Activated CD8-positive, alpha-beta memory T cell treated with anti-CD3 and anti-CD28 coated beads for 24 hours (primary cell): ENCODE measurements around the gene PTGFRN.

Experiments
- DNase-seq: peaks from one replicate; pipeline ENCODE4 v3.0.0-alpha.2; 2020

The PTGFRN gene

DNA sequence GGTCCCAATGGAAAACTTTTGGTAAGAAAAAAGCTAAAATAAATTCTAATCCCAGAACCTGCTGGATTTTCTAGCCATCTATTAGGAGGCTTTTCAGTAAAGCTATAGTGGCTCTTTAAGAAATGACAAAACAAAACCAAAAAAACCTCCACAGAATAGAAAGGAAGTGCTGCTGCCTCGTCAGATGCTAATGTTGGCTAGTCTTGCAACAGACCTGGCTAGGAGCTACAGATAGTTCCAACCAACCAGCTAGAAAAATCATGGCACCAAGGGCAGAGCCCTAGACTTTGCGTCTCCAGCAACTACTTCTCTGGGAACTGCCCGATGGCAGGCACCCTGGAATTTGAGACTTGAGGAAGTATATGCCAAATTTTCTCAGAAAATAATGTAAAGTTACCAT lies 99.4 kb downstream of the PTGFRN start:
- DNase-seq: no peak

DNA sequence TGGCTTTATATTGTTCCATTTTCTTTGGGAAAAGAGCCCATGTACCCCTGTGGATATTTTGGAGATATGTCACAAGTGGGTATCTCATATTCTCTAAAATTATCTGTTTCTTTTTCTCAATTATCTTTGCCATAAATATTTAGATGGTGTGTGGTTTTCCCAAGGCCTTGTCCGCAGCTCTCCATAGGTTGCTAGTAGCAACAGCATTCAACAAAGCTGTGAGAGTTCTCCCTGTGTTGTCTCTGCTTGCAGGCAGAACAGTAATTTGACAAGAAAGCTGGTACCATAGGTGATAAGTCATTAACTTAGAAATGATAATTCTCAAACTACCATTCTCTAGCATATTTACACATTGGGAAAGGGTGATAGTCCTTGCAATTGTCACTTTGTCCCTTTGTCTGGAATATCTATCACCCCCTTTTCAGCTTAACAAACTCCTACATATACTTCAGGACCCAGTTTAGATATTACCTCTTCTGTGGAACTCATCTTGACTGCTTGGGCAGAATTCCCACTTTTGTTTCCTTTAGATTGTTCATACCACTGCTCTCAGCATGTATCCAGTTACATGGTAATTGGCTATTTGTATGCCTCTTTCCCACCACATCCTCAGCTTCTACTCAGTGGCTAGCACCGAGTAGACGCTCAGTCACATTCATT lies 100.7 kb downstream of the PTGFRN start:
- no peak for DNase-seq

DNA sequence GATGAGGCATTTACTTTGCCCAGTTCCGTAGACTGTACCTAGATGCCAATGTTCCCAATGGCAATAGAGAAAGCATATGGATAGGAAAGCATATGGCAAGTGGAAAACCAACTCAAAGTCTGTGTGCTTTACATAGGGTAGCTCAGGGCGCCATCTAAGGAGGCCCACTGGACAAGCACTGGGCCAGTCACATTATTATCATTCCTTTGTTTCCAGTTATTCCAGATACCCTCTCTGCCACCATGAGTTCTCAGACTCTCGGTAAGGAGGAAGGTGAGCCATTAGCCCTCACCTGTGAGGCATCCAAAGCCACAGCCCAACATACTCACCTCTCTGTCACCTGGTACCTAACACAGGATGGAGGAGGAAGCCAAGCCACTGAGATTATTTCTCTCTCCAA lies 101.6 kb downstream of the PTGFRN start:
- no peak for DNase-seq

DNA sequence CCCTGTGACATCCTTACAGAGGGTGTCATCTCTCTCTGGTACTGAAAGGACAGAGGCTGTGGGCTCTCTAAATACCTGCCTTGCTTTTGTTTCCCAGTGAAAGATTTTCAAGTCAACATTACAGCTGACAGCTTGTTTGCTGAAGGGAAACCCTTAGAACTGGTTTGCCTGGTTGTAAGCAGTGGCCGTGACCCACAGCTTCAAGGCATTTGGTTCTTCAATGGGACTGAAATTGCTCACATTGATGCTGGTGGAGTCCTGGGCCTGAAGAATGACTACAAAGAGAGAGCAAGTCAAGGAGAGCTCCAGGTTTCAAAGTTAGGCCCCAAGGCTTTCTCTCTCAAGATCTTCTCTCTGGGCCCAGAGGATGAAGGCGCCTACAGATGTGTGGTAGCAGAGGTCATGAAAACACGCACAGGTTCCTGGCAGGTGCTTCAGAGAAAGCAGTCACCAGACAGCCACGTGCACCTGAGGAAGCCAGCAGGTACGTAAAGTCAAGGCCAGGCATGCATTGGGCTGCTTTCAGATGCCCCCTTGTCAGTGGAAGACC lies 103.7 kb downstream of the PTGFRN start:
- no peak for DNase-seq

DNA sequence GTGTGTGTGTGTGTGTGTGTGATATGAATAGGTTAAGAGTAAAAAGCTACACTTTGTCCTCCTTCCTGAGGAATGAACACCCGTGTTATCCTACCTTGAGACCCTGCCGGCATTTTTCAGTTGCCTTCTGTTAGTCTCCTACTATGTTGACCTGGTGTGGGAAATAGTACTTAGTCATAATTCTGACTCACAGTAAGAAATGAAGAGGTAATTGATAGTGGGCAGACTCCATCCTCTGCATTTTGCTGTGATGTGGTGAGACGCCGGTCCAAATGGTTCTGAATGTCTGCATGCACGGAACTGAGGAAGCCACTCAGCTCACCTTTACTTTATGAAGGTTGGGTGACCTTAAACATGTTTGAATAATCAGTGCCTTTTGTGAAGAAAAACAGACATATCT lies 104.5 kb downstream of the PTGFRN start:
- no peak for DNase-seq

DNA sequence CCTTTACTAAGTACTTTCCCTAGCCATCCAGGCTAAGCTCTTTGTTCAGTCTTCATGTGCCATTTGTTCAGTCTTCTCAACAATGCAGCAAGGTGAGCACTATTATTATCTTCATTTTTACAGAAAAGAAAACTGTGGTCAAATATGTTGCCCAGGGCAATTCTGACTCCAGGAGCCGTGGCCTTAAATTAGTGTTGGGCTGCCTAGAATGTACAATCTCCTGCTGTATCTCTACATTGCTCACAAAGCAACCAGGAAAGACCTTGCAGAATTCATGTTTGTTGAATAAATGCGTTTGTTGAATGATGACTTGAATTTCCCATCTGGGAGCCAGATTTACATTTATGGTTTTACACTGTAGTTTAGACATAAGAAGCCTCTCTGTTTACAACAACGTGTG lies 106.0 kb downstream of the PTGFRN start:
- DNase-seq: no peak

DNA sequence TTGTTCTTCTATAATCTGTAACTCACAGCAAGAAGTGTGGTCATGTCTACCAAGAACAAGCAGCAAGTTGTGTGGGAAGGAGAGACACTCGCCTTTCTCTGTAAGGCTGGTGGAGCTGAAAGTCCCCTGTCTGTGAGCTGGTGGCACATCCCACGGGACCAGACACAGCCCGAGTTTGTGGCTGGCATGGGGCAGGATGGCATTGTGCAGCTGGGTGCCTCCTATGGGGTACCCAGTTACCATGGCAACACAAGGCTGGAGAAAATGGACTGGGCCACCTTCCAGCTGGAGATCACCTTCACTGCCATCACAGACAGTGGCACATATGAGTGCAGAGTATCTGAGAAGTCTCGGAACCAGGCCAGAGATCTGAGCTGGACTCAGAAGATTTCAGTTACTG lies 107.3 kb downstream of the PTGFRN start:
- DNase-seq: no peak

DNA sequence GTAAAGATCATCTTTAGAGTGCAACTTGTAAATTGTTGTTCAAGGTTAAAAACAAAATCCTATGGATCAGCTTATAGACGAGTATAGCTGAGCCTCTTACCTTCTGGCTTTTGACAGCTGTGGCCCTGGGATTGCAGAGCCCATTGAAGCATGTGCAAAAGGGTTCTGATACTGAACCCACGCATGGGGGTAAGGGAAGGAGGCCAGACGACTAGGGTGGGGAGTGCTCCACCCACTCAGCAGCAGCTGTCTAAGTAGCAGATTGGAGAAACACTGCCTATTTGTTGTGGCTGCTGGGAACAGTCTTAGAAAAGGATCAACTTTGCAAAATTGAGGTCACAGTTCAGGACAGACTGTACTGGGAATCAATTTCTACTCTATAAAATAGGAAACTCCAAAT lies 107.9 kb downstream of the PTGFRN start:
- DNase-seq: no peak

DNA sequence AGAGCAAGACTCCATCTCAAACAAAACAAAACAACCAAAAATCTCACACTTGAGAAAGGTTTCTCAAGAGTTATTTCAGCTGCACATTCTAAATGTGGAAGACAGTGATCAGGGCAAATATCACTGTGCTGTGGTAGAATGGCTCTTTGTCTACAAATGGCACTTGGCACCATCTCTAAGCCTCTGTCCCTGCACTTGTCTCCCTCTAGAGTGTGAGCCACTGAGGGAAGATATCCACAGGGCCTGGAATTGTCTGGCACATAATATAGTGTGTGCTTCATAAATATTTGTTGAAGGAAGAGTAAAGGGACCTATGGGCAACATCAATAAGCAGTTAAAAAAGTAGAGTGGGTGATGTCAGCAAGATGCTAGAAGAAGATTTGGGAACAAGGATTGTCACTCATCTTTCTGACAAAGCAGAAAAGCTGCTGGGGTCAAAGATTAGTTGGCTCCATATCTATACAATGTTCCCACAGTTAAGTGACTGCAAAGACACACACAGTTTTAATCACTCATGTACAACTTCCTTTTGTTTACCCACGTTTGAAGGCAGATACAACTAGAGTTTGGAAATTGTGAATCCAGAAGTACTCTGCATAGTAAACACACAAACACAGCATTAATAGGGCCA lies 110.9 kb downstream of the PTGFRN start:
- DNase-seq: no peak

DNA sequence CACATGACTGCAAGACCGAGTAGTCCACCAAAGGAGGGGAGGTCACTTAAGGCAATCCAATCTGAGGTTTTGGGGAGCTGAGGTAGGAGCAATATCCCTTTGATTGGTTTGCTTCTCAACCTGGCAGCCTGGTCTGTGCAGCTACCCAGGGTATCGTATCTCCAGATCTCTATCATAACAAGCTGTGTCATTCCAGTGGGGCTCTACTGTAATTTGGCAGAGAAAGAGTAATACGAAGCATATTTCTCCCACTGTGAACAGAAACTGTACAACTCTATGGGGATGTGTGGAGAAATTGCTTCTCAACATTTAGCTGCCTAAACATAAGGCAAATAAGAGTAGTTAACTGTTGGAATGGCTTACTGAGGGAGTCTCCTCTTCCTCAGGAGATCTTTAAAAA lies 112.4 kb downstream of the PTGFRN start:
- DNase-seq: no peak

DNA sequence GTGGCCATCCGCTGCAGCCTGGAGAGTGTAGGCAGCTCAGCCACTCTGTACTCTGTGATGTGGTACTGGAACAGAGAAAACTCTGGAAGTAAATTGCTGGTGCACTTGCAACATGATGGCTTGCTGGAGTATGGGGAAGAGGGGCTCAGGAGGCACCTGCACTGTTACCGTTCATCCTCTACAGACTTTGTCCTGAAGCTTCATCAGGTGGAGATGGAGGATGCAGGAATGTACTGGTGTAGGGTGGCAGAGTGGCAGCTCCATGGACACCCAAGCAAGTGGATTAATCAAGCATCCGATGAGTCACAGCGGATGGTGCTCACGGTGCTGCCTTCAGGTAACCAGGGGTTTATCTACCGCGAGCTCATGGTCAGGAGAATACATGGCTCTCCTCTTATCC lies 115.9 kb downstream of the PTGFRN start:
- no peak for DNase-seq

DNA sequence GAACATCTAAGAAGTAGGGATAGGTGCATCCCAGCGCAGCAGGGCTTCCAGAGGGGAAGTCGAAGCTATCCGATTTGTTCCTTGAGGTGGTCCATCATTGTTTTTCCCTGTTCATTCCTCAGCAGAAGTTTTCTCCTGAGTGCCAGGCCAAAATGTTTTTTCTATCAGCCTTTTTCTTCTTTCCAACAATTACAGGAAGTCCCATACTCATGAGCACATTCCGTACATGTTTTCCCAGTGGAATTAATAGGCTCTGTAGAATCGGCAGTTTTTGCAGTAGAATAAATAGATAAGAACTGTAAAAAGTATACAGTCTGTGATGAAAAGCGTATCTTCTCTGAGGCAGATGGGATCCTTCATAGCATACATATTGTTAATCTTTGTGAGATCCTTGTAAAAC lies 116.6 kb downstream of the PTGFRN start:
- no peak for DNase-seq

DNA sequence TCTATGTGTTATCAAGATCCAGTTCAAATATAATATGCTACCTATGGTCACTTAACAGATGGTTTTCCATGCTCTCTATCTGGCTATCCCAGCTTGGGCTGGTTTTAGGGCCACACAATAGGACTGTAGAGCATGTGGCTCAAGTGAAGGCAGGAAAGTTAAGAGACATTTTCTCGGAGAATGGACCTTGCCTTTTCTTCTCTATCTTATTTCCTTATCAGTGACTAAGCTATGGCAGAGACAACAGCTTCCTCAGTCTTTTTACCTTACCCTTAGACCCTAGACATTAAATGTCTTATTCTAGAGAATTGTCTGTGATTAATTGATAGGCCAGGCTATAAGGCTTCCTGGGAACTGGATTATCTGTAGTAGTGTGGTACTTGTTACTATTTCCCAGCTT lies 120.0 kb downstream of the PTGFRN start:
- DNase-seq: no peak

DNA sequence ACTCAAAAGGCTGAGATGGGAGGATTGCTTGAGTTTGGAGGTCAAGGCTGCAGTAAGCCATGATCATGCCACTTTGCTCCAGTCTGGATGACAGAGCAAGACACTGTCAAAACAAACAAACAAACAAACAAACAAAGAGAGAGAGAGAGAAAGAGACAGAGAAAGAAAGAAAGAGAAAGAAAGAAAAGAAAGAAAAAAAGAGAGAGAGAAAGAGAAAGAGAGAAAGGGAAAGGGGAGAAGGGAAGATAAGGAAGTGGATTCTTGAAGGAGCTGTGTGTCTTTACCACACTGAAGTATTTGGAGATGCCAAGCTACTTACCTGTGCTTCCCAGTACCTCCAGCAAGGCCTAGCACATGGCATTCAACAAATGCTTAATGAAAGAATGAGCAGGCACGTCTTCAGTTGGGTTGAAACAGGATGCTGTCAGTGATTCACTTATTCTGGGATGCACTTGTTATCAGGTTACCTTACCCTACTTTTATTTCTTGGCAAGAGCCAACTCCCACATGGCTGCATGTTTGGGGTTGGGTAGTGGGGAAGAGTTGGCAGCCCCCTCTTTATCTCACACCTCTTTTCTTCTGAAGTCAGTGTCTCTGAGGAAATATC lies 120.7 kb downstream of the PTGFRN start:
- no peak for DNase-seq

DNA sequence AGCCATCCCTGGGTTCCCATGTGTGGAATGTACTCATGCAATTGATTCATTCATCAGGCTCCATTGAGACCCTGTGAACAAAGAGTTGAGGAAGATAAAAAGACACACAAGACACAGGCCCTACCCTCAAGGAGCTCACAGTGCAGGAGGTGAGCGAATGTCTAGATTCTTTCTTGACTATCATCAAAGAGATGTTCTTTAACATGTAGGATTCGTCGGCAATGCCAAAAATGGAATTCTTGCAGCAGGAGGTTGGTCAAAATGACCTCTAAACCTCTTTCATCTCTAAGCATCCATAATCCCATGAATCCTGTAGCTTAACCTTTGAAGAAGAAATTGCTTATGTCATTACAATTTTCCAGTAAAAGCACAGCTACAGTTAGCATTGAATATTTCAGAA lies 122.5 kb downstream of the PTGFRN start:
- DNase-seq: no peak

DNA sequence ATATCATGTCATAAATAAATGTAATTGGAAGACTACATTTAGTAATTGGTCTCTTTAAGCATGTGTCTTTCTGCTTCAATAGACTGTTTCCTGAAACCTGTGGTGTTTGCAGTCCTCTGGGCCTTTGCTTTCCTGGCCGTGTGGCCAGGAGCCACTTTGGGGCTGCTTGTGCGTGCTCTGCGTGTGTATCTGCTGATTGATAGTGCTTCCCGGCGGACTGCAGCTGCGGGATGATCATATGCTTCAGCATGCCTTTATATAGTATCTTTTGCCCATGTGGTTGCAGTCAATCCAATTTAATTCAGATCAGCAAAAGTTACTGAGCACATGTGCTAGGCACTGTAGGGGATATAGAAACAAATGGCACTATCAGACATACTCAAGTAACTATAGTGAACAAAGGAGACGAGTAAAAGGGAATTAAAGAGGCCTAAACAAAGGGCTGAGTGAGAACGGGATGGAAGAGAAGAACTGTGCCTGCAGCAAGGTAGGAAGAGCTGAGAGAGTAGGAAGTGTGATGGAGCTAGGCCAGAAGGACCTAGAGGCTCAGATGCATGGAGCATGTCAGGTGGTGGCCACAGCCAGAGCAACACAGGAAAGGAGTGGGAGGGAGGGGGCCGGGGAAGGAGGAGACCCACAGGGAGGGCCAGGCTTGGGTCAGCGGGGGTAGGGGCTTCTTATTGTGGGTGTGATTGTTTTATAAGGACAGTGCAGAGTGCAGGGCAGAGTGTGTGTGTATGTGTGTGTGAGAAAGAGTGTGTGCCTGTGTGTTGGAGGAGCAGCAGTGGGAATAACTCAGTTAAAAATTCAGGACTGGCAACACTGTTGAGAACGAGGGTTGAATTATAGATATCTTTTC lies 123.2 kb downstream of the PTGFRN start:
- DNase-seq: no peak

DNA sequence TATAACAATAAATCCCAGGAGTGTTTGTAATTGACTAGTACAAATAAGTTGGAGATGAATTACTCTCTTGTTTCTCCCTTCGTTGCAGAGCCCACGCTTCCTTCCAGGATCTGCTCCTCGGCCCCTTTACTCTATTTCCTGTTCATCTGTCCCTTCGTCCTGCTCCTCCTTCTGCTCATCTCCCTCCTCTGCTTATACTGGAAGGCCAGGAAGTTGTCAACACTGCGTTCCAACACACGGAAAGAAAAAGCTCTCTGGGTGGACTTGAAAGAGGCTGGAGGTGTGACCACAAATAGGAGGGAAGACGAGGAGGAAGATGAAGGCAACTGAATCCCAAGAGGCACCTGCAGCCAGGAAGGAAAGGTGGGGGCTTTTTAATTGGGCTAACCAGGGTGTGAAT lies 124.1 kb downstream of the PTGFRN start:
- no peak for DNase-seq

DNA sequence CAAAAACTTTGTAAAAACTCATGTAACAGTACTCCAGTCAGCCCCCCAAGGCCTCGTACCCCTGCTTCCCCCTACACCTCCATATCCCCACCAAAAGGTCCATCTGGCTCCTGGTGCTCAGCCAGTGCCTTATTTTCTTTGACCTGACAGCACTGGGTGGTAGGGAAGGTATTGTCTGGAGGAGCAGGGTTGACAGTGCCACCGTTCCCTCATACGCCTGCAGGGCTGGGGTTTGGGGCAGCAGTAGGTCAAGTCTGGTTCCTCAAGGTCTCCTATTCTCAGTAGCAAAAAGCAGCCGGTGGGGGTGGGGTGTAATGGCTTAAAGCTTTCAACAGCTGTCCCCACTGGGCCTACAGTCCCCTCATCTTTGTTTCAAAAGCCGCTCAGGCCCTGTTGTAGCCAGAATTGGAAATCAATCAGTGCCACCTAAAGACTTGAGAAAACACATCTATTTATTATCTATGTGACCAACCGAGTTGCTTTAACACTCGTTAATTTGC lies 125.1 kb downstream of the PTGFRN start:
- no peak for DNase-seq

DNA sequence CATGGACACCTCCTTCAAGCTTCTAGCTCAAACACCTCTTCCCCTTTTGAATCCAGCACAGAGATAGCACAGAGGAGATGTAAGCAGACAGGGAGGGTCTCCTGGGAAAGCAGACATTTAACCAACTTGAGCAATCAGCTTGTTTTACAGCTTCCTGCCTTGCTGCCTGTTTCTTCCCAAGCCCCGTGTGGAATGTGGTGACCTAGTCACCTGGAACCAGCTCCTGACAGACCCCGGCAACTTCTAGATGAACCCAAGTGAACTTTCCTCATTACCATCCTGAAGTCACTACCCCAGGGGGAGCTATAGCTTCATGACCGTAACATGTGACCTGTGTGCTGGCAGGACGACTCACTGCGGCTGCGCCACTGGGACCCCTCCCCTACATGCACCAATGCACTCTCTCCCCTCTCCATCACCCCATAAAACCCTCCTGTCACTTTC lies 126.3 kb downstream of the PTGFRN start:
- DNase-seq: no peak

DNA sequence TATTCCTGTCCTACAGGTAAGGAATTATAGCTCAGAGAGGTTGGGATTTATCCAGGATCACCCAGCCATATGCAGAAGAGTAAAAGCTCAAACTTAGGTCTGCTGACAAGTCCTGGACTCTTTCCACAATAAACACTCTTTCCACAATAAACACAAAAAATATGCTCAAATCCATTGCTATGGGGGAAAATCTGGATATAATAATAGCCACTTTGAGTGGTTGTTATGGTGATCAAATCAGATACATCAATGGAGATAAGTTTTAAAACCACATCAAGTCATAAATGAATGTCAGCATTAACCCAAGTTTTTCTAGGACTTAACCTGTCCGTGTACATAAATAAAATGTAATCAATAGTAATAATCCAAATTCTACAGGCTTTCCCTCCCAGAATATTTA lies 128.1 kb downstream of the PTGFRN start:
- no peak for DNase-seq

DNA sequence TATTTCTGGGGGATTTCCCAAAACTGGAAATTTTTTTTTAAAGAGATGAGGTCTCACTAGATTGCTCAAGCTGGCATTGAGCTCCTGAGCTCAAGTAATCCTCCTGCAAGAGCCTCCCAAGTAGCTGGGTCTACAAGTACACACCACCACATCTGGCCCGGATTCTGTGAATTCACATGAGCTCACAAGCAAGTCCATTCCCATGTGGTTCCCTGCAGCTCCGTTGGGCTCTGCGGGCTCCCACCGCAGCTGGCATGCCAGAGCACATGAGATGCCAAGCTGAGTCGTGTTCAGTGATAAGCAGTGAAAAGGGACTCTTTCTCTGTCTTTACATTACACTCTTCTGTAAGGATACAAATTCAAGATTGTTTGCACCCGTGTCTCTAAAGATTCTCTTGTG lies 128.5 kb downstream of the PTGFRN start:
- DNase-seq: no peak
